HTR-8/SVneo (cell line): ENCODE measurements around the gene EPHB6.

ENCODE experiments used
- DNase-seq: peaks from one replicate; pipeline ENCODE4 v3.0.0; 2011; ENCODE audit warnings: low spot score, mixed read lengths; ENCODE audit not compliant: insufficient read length
- FAIRE-seq: peaks from 2 replicates; lab custom pipeline; 2011; peaks lifted over from hg19 to GRCh38; lab: Jason Lieb, UNC

The EPHB6 gene

GRCh38 chr7:142875456-142875855 lies 20.6 kb downstream of the EPHB6 start:
- FAIRE-seq (no peak), DNase-seq (no peak)

GRCh38 chr7:142876236-142876960 lies 21.5 kb downstream of the EPHB6 start:
- DNase-seq = no peak
- no peak for FAIRE-seq

- no peak for FAIRE-seq
- DNase-seq = no peak
These were observed 22.4 kb downstream of the EPHB6 start for GRCh38 chr7:142876991-142877910.

GRCh38 chr7:142878315-142878714 lies 23.4 kb downstream of the EPHB6 start:
- no peak for FAIRE-seq
- DNase-seq = no peak

- DNase-seq (no peak), FAIRE-seq (no peak)
These were observed 24.2 kb downstream of the EPHB6 start for GRCh38 chr7:142879060-142879459.

GRCh38 chr7:142880876-142881505 lies 26.1 kb downstream of the EPHB6 start:
- FAIRE-seq (no peak), DNase-seq (no peak)

GRCh38 chr7:142881586-142882337 lies 26.9 kb downstream of the EPHB6 start:
- DNase-seq (no peak), FAIRE-seq (no peak)

- FAIRE-seq (no peak), DNase-seq (no peak)
These were observed 27.4 kb downstream of the EPHB6 start for GRCh38 chr7:142882338-142882678.

GRCh38 chr7:142883145-142883544 lies 28.3 kb downstream of the EPHB6 start:
- DNase-seq = no peak

GRCh38 chr7:142883571-142884285 lies 28.9 kb downstream of the EPHB6 start:
- FAIRE-seq (no peak), DNase-seq (no peak)

More at GRCh38 chr7:142883145-142883544, 28.3 kb downstream of the EPHB6 start:
- no peak for FAIRE-seq

- DNase-seq (no peak), FAIRE-seq (no peak)
These were observed 29.4 kb downstream of the EPHB6 start for GRCh38 chr7:142884286-142884640.

GRCh38 chr7:142885311-142886230 lies 30.7 kb downstream of the EPHB6 start, which contains the start of gene TRPV6:
TSS of gene TRPV6 (minus strand) at chr7:142885745.
- FAIRE-seq (no peak), DNase-seq (no peak)

- FAIRE-seq = no peak
- no peak for DNase-seq
These were observed 32.0 kb downstream of the EPHB6 start for GRCh38 chr7:142886866-142887265.

GRCh38 chr7:142887282-142888015 lies 32.6 kb downstream of the EPHB6 start:
- FAIRE-seq (peak; percentile 74), DNase-seq (no peak)

GRCh38 chr7:142889816-142890215 lies 34.9 kb downstream of the EPHB6 start:
- DNase-seq (no peak), FAIRE-seq (no peak)

- DNase-seq = no peak
- FAIRE-seq = no peak
These were observed 36.1 kb downstream of the EPHB6 start for GRCh38 chr7:142890874-142891485.

- FAIRE-seq = no peak
- no peak for DNase-seq
These were observed 36.7 kb downstream of the EPHB6 start for GRCh38 chr7:142891490-142892082.
